Progenitor cell of endocrine pancreas (in vitro differentiated cells): ENCODE data around the gene PPP1R8. TPM values are rescaled to one million over a fixed set of nuclear protein-coding genes. Genes with fewer than 3 reads are reported as not detected.

Source experiments
- DNase-seq: peaks from one replicate; pipeline ENCODE4 v3.0.0; 2021; ENCODE audit warnings: low spot score; ENCODE audit not compliant: unreplicated experiment
- H3K27ac Mint-ChIP-seq: 2 replicates; pipeline ENCODE4 v1.8.0; 2021; ENCODE audit warnings: mild to moderate bottlenecking, moderate library complexity, mixed read lengths
- H3K27me3 Mint-ChIP-seq: 2 replicates; pipeline ENCODE4 v1.8.0; 2021; ENCODE audit warnings: mixed read lengths
- H3K36me3 Mint-ChIP-seq: 2 replicates; pipeline ENCODE4 v1.8.0; 2022; ENCODE audit warnings: mixed read lengths; ENCODE audit not compliant: insufficient read depth
- H3K4me1 Mint-ChIP-seq: 2 replicates; pipeline ENCODE4 v1.8.0; 2021; ENCODE audit warnings: low read depth, mixed read lengths
- H3K4me3 Mint-ChIP-seq: 2 replicates; pipeline ENCODE4 v1.8.0; 2021; ENCODE audit warnings: low read depth, mild to moderate bottlenecking, moderate library complexity, mixed read lengths
- H3K9me3 Mint-ChIP-seq: 2 replicates; pipeline ENCODE4 v1.8.0; 2021; ENCODE audit warnings: low read depth, mixed read lengths
- CTCF ChIP-seq: fragments of 200-600 bp; sonication (generic); IDR thresholded peaks from one replicate; pipeline ENCODE4 v1.5.0; 2021; ENCODE audit warnings: antibody characterized with exemption, mild to moderate bottlenecking; ENCODE audit not compliant: unreplicated experiment
- total RNA-seq: library from RNA; stranded (reverse); gene quantifications from 2 replicates; pipeline ENCODE4 v1.2.1, GENCODE V29; 2021

The PPP1R8 gene
- total RNA-seq, 1 donor from 2014 or later, result 52.5 TPM

- Mint-ChIP-seq H3K4me1 (no peaks in the 10 kb centered on the region), H3K4me3 (no peak overlapping the region), H3K27ac (no peak overlapping the region), H3K9me3 (no peaks in the 10 kb centered on the region), H3K36me3 (peaks cover 14% of the 10 kb centered on the region), H3K27me3 (no peaks in the 10 kb centered on the region)
- TF ChIP-seq CTCF, result no peak
- DNase-seq, result no peak
Observed at GRCh38 chr1:27809883-27810282, 20.7 kb upstream of the PPP1R8 start.

- Mint-ChIP-seq H3K27me3 (no peaks in the 10 kb centered on the region), H3K9me3 (no peaks in the 10 kb centered on the region), H3K27ac (peak overlapping the region; percentile 84), H3K36me3 (peaks cover 14% of the 10 kb centered on the region), H3K4me1 (peaks cover 3% of the 10 kb centered on the region), H3K4me3 (no peak overlapping the region)
- DNase-seq, result no peak
- no peak for TF ChIP-seq CTCF
Observed at GRCh38 chr1:27811741-27812500, 18.7 kb upstream of the PPP1R8 start.

GRCh38 chr1:27816921-27817630 is 13.5 kb upstream of the PPP1R8 start:
- no peaks in the 10 kb centered on the region for H3K27me3 Mint-ChIP-seq
- peak overlapping the region; percentile 21 for H3K4me3 Mint-ChIP-seq
- H3K27ac Mint-ChIP-seq, result peak overlapping the region; percentile 83
- TF ChIP-seq CTCF, result no peak
- no peaks in the 10 kb centered on the region for H3K9me3 Mint-ChIP-seq
- peaks cover 19% of the 10 kb centered on the region for H3K36me3 Mint-ChIP-seq
- H3K4me1 Mint-ChIP-seq, result peaks cover 13% of the 10 kb centered on the region
- DNase-seq, result no peak

GRCh38 chr1:27821761-27822315 is 8.7 kb upstream of the PPP1R8 start:
- no peak overlapping the region for H3K4me3 Mint-ChIP-seq
- H3K36me3 Mint-ChIP-seq, result peaks cover 15% of the 10 kb centered on the region
- H3K4me1 Mint-ChIP-seq, result peaks cover 11% of the 10 kb centered on the region
- H3K27me3 Mint-ChIP-seq, result no peaks in the 10 kb centered on the region
- H3K9me3 Mint-ChIP-seq, result no peaks in the 10 kb centered on the region
- no peak for TF ChIP-seq CTCF
- no peak for DNase-seq
- no peak overlapping the region for H3K27ac Mint-ChIP-seq

GRCh38 chr1:27823784-27824183 is 6.8 kb upstream of the PPP1R8 start:
- H3K9me3 Mint-ChIP-seq, result no peaks in the 10 kb centered on the region
- no peaks in the 10 kb centered on the region for H3K27me3 Mint-ChIP-seq
- H3K4me1 Mint-ChIP-seq, result no peaks in the 10 kb centered on the region
- no peak for TF ChIP-seq CTCF
- no peak overlapping the region for H3K4me3 Mint-ChIP-seq
- DNase-seq, result no peak
- no peak overlapping the region for H3K27ac Mint-ChIP-seq
- H3K36me3 Mint-ChIP-seq, result peaks cover 10% of the 10 kb centered on the region
